HepG2 (cell line): Measurements from ENCODE around the gene C11orf24. TPM values are rescaled to one million over a fixed set of nuclear protein-coding genes. Genes with fewer than 3 reads are reported as not detected.
A peak's percentile ranks its signal among the peaks of the same experiment; 100 is the strongest.

Experiments used
- DRAP1 ChIP-seq: IDR thresholded peaks from 2 replicates; pipeline ENCODE4 v1.6.1; 2016; ENCODE audit warnings: missing genetic modification reagents, missing compliant biosample characterization
- ETS1 ChIP-seq: sonication (generic); formaldehyde crosslinking; IDR thresholded peaks from 2 replicates; pipeline ENCODE4 v1.4.0; 2020; ENCODE audit warnings: missing genetic modification reagents
- FOXO4 ChIP-seq: sonication (generic); formaldehyde crosslinking; conservative IDR thresholded peaks from 2 replicates; pipeline ENCODE4 v1.8.1; 2023; ENCODE audit warnings: missing genetic modification reagents
- GLI4 ChIP-seq: sonication (generic); formaldehyde crosslinking; IDR thresholded peaks from 2 replicates; pipeline ENCODE4 v1.5.1; 2020; ENCODE audit warnings: missing genetic modification reagents, mild to moderate bottlenecking, moderate library complexity, borderline replicate concordance
- HMG20A ChIP-seq: IDR thresholded peaks from 2 replicates; pipeline ENCODE4 v1.6.1; 2016; ENCODE audit warnings: borderline replicate concordance
- IRF1 ChIP-seq: sonication (generic); formaldehyde crosslinking; IDR thresholded peaks from 2 replicates; pipeline ENCODE4 v1.4.0; 2020; ENCODE audit warnings: low read depth, mild to moderate bottlenecking, missing genetic modification reagents
- NFE2L1 ChIP-seq: sonication (generic); formaldehyde crosslinking; IDR thresholded peaks from 2 replicates; pipeline ENCODE4 v1.4.0; 2020; ENCODE audit warnings: missing genetic modification reagents, mild to moderate bottlenecking, borderline replicate concordance
- SAFB2 ChIP-seq: sonication (generic); formaldehyde crosslinking; IDR thresholded peaks from 2 replicates; pipeline ENCODE4 v1.5.1; 2020; ENCODE audit warnings: missing genetic modification reagents, low read depth, mild to moderate bottlenecking, borderline replicate concordance
- SALL1 ChIP-seq: sonication (generic); formaldehyde crosslinking; IDR thresholded peaks from 2 replicates; pipeline ENCODE4 v1.8.0; 2022; ENCODE audit warnings: mild to moderate bottlenecking, missing genetic modification reagents
- ZHX2 ChIP-seq, 2 experiments: sonication (generic) in 1 of 2; formaldehyde crosslinking in 1 of 2; IDR thresholded peaks; 2 replicates each; pipeline versions ENCODE4 v1.6.1 to v1.9.0; 2014 to 2022; ENCODE audit warnings: antibody characterized with exemption in 1 of 2, borderline replicate concordance in 1 of 2, inconsistent platforms in 1 of 2, low read depth in 1 of 2, missing genetic modification reagents in 1 of 2
- ZNF12 ChIP-seq: sonication (generic); formaldehyde crosslinking; IDR thresholded peaks from 2 replicates; pipeline ENCODE4 v1.5.0; 2020; ENCODE audit warnings: missing genetic modification reagents
- ZNF20 ChIP-seq: sonication (generic); formaldehyde crosslinking; IDR thresholded peaks from 2 replicates; pipeline ENCODE4 v1.4.0; 2020; ENCODE audit warnings: mild to moderate bottlenecking, moderate library complexity, missing genetic modification reagents
- ZNF503 ChIP-seq: sonication (generic); formaldehyde crosslinking; IDR thresholded peaks from 2 replicates; pipeline ENCODE4 v1.4.0; 2020; ENCODE audit warnings: missing genetic modification reagents
- ZNF737 ChIP-seq: sonication (generic); formaldehyde crosslinking; IDR thresholded peaks from 2 replicates; pipeline ENCODE4 v1.5.0; 2020; ENCODE audit warnings: missing genetic modification reagents, mild to moderate bottlenecking, borderline replicate concordance
- polyA plus RNA-seq, 8 experiments: library from polyadenylated mRNA; depleted of rRNA in 3 of 8; stranded (reverse) in 7 of 8; unstranded in 1 of 8; fragments of >200 nt; fragmentation: Illumina TruSeq in 4 of 8; extraction: Trizol in 4 of 8; gene quantifications; 2 replicates each; pipeline versions ENCODE4 v1.2.1 to v1.2.3, GENCODE V29; 2011 to 2016; ENCODE audit warnings: low read depth in 4 of 8, missing spikeins in 1 of 8, mixed read lengths in 1 of 8; ENCODE audit not compliant: insufficient read depth in 1 of 8
- total RNA-seq, 5 experiments: library from RNA; depleted of rRNA; stranded (reverse); fragments of >200 nt; fragmentation: Illumina TruSeq; extraction: Trizol; gene quantifications; 2 replicates each; pipeline ENCODE4 v1.2.3, GENCODE V29; 2016; ENCODE audit warnings: low read depth in 1 of 5

Gene C11orf24
- total and polyA plus RNA-seq, 2 of the 13 experiments (the other 11 are each of a cell fraction or from before 2014, with no cell fraction given) = 52.9 to 55.5 TPM

GRCh38 chr11:68297812-68298658, 26.3 kb upstream of the C11orf24 start (continued):
- no peak for TF ChIP-seq FOXO4 (CRISPR knock-in tag)
- peak; percentile 69; the same call in 1 of the 2 replicates for TF ChIP-seq HMG20A (CRISPR knock-in tag)
- TF ChIP-seq GLI4 (CRISPR knock-in tag) = no peak; the same call in 1 of the 2 replicates
- peak; percentile 46; the same call in 1 of the 2 replicates for TF ChIP-seq DRAP1
- no peak for TF ChIP-seq ZNF20 (CRISPR knock-in tag)
- TF ChIP-seq ZHX2 (IDR thresholded peaks at IDR 0.05; ENCODE audit: low read depth) = 0 out of 2 replicates have a peak, but pooled peaks have one; percentile 74
- TF ChIP-seq ZHX2 (CRISPR knock-in tag; IDR thresholded peaks at IDR 0.05; ENCODE audit: borderline replicate concordance) = peak; percentile 79; the same call in 1 of the 2 replicates
- no peak for TF ChIP-seq ETS1 (CRISPR knock-in tag)
- TF ChIP-seq ZNF503 (CRISPR knock-in tag) = peak; percentile 96
- TF ChIP-seq NFE2L1 (CRISPR knock-in tag) = no peak; the same call in 1 of the 2 replicates
- TF ChIP-seq ZNF737 = peak; percentile 76; the same call in 1 of the 2 replicates
- peak; percentile 97 for TF ChIP-seq SALL1
- no peak for TF ChIP-seq SAFB2 (CRISPR knock-in tag)
- no peak for TF ChIP-seq IRF1 (CRISPR knock-in tag)
- TF ChIP-seq ZNF12 (CRISPR knock-in tag) = peak; percentile 13; the same call in 1 of the 2 replicates
